Stimulated activated CD4-positive, alpha-beta T cell treated with anti-CD3 and anti-CD28 coated beads, Interleukin-2, amount 100 ng/mL, for 24 hours (primary cell): ENCODE measurements around the gene KAZN.

Experiments used
- DNase-seq, 2 donors: peaks; one replicate each; pipeline ENCODE4 v3.0.0-alpha.2; 2020

Gene KAZN

GRCh38 chr1:14590411-14591180, 7.9 kb upstream of the KAZN start:
- DNase-seq: no peak

DNA sequence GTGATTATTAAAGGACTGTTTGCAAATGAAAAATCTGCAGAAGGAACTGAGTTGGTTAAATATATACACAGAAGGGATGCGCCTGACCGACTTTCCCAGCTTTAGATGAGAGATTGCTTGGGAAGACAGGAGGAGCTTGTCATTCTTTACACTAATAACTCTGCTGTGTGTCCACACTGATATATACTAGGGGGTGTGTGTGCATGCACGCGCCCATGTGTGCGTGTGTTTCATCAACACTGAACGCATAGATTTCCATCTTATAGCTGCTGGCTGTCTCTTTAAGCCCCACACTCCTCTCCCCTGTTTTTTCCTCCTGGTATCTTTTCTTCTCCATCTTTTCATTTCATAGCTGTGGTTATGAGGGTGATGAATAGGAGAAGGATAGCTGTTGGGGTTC, 6.9 kb upstream of the KAZN start:
- no peak for DNase-seq

DNA sequence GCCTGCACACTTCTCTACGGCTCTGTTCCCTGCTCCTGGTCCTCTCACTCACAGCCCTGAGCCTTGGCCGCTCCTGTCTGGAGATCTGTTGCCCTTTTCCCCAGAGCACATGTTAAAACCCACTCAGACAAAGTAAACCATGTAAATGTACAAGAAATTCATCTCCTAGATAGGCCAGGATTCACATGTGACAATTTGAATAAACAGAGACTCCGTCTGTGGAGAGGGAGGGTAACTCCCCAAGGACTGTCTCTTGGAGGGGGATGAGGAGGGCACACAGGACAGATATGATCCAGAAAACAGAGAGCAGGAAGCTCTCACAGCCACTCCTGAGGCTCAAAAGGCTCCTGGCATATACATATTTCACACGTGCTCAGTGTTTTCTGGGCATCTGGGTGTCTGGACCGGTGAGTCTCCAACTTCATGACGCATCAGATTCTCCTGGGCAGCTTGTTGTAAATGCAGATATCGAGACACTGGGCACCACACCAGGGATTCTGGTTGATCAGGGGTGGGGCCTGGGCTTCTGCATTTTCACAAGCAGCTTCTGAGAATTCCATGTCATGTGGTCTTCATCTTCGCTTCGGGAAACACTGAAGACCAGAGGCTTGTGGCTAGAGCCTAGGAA, 6.4 kb upstream of the KAZN start:
- DNase-seq: no peak

DNA sequence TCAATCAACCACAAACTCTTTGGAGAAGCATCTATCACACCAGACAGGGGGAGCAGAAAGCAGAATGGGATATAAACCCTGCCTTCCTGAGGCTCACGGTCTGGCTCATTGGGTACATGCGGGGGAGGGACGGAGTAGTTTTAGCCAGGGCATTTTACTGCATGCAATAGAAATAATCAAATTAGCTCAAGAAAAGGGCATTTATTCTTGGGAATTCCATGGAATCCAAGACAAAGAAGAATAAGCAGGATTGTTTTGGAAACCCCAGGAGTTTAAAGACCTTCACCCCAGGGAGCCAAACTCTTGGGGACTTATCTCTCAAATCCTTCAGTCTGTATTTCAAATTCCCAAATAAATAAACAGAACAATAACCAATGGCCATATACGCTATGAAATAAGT, 5.2 kb upstream of the KAZN start:
- DNase-seq: no peak

- DNase-seq: no peak
Measured at GRCh38 chr1:14594045-14594444, 4.4 kb upstream of the KAZN start.

- DNase-seq: no peak
Measured at GRCh38 chr1:14596591-14596990, 1.9 kb upstream of the KAZN start.

- DNase-seq: no peak
Measured at GRCh38 chr1:14597343-14598006, 1.0 kb upstream of the KAZN start.

DNA sequence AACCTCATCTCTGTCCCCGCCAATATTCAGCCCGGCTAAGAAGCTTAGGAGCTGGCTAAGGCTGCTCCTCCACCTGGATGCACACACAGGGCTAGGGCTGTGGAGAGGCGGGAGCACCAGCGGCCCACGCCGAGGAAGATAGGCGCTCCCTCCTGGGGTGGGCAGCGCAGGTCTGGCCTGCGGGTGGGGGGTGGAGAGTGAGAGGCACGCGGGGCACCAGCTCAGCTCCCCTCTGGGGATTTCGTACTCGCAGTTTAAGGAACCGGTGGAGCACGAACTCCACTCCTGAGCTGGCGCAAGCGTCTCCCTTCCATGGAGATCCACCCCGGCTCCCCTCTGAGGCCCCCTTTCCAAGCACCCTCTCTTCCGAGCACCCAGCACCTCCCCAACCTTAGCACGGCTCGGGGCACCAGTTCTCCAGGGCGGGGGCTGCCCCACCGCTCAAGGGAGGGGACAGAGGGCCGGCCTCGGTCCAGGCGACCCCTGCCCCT, 433 bp upstream of the KAZN start:
- no peak for DNase-seq

DNA sequence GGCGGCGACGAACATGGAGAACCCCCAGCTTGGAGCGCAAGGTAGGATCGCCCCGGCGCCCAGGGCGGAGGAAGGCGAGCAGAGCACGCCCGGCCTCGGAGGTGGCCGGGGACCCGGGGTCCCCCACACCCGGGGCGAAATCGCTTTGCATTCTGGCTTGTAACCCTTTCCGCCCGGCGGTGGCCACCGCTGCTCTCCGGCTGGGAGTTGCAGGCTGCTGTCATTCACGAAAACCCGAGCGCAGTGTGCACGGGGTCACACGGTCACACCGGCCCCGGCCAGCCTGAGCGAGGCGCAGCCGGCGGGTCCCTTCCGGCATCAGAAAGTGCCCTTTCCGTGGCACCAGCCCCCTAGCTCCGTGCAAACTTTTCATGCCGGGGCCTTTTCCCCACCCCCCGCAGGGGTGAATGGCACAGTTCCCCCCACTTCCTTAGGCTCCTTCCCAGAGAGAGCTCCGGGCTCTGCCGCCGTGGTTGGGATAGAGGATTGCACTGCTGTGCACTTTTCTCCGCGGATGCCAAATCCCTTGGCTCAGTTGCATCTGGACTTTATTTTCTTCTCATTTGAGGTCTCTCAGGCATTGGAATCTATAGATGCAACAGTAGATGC, 802 bp downstream of the KAZN start:
- DNase-seq: no peak

GRCh38 chr1:14599800-14600199, 1.3 kb downstream of the KAZN start:
- DNase-seq: no peak

GRCh38 chr1:14600405-14601112, 2.1 kb downstream of the KAZN start:
- DNase-seq: no peak

DNA sequence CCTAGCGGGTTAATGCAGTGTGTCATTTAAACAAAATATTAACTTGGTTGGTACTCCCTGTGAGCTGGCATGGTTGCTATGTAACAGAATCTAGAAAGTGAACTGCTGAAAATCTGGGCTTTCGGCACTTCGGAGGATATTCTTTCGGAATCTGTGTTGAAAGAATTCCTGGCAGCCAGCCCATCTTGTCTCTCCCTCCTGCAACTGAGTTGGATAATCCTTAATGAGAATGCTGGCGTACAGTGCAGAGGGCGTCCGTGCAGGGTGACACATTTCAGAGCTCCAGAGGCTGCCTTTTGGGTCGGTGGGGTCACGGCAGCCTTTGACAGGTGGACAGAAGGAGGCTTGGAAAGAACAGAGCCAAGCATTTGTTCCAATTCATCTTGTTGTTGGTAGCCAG, 3.7 kb downstream of the KAZN start:
- DNase-seq: no peak

- no peak for DNase-seq
Measured at GRCh38 chr1:14603645-14604044, 5.2 kb downstream of the KAZN start.

GRCh38 chr1:14604414-14604813, 5.9 kb downstream of the KAZN start:
- no peak for DNase-seq

- DNase-seq: no peak
Measured at GRCh38 chr1:14605945-14606344, 7.5 kb downstream of the KAZN start.

GRCh38 chr1:14606632-14607031, 8.1 kb downstream of the KAZN start:
- DNase-seq: no peak

- DNase-seq: no peak
Measured at GRCh38 chr1:14607295-14607694, 8.8 kb downstream of the KAZN start.

GRCh38 chr1:14608308-14608707, 9.8 kb downstream of the KAZN start:
- no peak for DNase-seq

DNA sequence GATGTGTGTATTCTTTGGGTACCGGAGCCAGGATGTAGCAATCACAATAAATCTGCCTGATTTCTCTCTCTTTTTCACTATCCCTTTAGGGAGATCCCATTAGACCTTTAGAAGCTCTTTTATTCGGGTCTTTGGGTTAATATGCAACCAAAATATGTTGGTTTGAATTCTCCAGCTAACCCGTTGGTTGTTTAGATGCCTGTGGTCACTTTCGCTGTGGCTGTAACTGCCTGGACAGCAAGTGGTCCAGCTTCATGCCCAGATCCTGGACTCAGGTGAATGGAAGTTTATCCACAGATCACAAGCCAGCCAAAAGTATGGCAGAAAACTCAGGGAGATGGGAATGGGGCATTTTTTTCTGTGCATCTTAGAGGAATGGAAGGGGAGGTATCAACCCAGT, 12.3 kb downstream of the KAZN start:
- DNase-seq: no peak

- DNase-seq: no peak
Measured at GRCh38 chr1:14611792-14612191, 13.3 kb downstream of the KAZN start.

DNA sequence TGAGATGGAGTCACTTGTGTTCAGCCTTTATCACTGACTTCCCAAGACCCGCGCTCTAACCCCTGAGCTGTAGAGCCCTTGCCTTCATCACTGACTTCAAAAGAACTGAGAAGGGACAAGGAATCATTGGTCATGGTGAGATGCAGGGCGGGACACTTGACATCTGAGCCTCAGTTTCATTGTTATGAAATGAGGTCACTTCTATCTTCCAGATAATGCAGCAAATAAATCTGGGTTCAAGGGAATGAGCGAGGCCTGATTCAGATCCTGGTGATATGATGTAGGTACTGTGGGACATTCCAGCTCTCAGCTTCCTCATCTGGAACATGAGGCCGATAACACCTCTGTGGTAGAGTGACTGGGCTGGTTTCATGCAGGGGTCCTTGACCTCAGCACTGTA, 13.8 kb downstream of the KAZN start:
- no peak for DNase-seq

GRCh38 chr1:14613926-14614325, 15.4 kb downstream of the KAZN start:
- no peak for DNase-seq

- DNase-seq: no peak
Measured at GRCh38 chr1:14614341-14614740, 15.9 kb downstream of the KAZN start.
